Fibroblast of pulmonary artery (primary cell): ENCODE results near the gene MCOLN2.
A peak's percentile ranks its signal among the peaks of the same experiment; 100 is the strongest.
"Not testable (repeated sequence)": the region's sequence is repeated elsewhere in the genome, so short reads cannot be mapped to it uniquely, and the experiment has no call there.

Source experiments
- DNase-seq: peaks from one replicate; pipeline ENCODE4 v3.0.0-alpha.2; 2010; ENCODE audit warnings: low read depth
- H3K4me3 ChIP-seq: replicated peaks from 2 replicates; pipeline ENCODE4 v1.5.1; 2011; ENCODE audit warnings: low read depth, mild to moderate bottlenecking, control low read depth, low read length, moderate library complexity
- CTCF ChIP-seq: IDR thresholded peaks from 2 replicates; pipeline ENCODE4 v1.5.1; 2011; ENCODE audit warnings: mild to moderate bottlenecking, control low read depth, low read length, inconsistent platforms; ENCODE audit errors: missing control alignments

The MCOLN2 gene

GRCh38 chr1:84919461-84919970 is 77.4 kb downstream of the MCOLN2 start:
- TF ChIP-seq CTCF, result no peak
- no peak overlapping the region for H3K4me3 ChIP-seq
- DNase-seq, result no peak

GRCh38 chr1:84918726-84919336 is 78.1 kb downstream of the MCOLN2 start:
- no peak for DNase-seq
- no peak for TF ChIP-seq CTCF
- H3K4me3 ChIP-seq, result no peak overlapping the region

- TF ChIP-seq CTCF, result no peak
- DNase-seq, result no peak
- H3K4me3 ChIP-seq, result no peak overlapping the region
Measured at GRCh38 chr1:84916897-84917296, 80.0 kb downstream of the MCOLN2 start.

GRCh38 chr1:84913555-84913892 is 83.4 kb downstream of the MCOLN2 start:
- DNase-seq, result peak; percentile 74
- H3K4me3 ChIP-seq, result no peak overlapping the region
- TF ChIP-seq CTCF, result no peak

- TF ChIP-seq CTCF, result no peak
- H3K4me3 ChIP-seq, result no peak overlapping the region
- DNase-seq, result no peak
Measured at GRCh38 chr1:84912726-84913554, 84.0 kb downstream of the MCOLN2 start.

DNA sequence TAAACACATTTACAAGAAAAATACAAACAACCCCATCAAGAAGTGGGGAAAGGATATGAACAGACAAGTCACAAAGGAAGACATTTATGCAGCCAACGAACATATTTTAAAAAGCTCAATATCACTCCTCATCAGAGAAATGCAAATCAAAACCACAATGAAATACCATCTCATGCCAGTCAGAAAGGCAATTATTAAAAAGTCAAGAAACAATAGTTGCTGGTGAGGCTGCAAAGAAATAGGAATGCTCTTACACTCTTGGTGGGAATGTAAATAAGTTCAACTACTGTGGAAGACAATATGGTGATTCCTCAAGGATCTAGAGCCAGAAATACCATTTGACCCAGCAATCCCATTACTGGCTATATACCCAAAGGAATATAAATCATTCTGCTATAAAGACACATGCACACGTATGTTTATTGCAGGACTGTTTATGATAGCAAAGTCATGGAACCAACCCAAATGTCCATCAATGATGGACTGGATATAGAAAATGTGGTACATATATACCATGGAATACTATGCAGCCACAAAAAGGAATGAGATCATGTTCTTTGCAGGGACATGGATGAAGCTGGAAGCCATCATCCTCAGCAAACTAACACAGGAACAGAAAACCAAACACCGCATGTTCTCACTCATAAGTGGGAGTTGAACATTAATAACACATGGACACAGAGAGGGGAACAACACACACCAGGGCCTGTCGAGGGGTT is 88.0 kb downstream of the MCOLN2 start:
- not testable (repeated sequence) for H3K4me3 ChIP-seq, DNase-seq
